Cardiac septum (tissue), 1 donor: ENCODE results near the gene MYO5B. TPM values are rescaled to one million over a fixed set of nuclear protein-coding genes. Genes with fewer than 3 reads are reported as not detected.
A peak's percentile ranks its signal among the peaks of the same experiment; 100 is the strongest.

Experiments used
- DNase-seq: peaks from one replicate; pipeline ENCODE4 v3.0.0-alpha.2; 2020; ENCODE audit warnings: low spot score
- intact Hi-C: fragments of 100-400 bp; cut with DNase I; formaldehyde crosslinking; loops from one replicate; pipeline ENCODE4 v1.14.0; 2022
- total RNA-seq: library from RNA; stranded (reverse); fragmentation: NEBNext Ultra II Directional; extraction: Animal tissue kit (Norgen Biotek cat#: 25700); gene quantifications from one replicate; pipeline ENCODE4 v1.2.1, GENCODE V29; 2021
- donor health status: DM: no; HTN: no; CAD: no.

Gene MYO5B
- total RNA-seq, 1 donor from 2014 or later: 5.2 TPM

DNA sequence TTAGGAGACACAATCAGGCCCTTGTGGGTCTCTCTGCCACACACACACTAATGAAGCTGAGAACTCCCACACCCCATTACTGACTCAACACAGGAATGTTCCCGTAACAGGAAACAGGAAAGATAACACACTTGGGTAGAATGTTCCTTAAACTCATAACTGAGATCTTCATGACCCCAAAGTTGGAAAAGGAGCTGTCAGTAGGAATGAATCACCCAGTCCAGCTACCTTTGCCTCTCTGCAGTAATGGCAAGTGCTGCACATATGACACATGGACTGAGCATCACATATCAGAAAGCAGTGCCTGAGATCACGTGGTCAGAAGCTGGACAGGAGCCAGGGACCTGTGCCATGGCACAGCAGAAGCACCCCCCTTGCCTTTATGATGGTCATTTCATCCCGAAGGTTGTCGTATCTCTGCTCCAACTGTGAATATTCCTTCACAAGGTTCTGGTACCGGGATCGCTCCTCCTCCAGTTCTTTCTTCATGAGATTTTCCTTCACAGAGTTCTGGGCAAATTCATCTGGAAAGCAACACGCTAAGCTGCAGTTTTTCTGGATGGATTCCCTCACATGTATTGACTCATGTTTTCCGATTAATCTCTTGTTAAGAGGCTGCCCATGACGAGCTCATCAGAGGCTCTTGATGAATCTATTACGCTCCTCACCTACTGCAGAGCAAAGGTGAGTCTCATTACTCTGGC, 316.2 kb downstream of the MYO5B start:
- intact Hi-C loops: no loop called here
- DNase-seq: no peak

DNA sequence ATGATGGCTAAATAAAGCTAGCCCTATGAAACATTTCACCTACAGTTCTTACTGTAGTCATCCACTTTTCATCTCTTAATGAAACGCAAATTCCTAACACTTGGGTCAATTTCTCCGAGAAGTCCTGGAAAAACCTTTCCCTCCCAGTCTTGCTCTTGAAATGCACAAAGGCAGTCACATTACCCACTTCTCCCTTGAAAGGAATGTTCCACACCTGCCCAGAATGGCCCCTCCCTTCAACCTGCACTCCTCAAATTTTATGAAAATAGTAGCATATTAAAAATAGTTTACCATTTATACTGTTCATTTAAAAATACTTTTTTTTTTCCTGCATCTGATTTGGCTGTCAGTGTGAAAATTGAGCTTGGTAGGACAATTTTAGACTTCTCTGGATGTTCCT, 316.9 kb downstream of the MYO5B start:
- intact Hi-C loops: no loop called here
- no peak for DNase-seq

DNA sequence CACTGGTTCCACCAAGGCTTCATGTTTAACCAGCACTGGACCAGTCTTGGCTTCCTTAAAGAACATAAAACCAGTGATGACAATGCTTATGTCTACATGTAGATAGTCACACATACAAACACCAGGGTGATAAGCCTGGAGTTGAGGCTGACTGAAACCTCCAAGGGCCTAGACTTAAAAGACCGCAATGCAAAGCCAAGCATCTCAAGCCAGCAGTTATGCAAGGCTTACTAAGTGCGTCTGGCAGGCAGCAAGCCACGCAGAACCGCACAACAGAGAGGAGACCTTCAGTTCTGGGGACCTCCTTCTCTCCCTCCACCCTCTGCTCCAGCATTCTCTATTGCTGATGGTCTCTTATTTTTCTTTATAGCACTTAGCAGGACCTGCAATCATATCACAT, 318.4 kb downstream of the MYO5B start:
- DNase-seq: no peak
- intact Hi-C loops: no loop called here

GRCh38 chr18:49875783-49876182, 319.2 kb downstream of the MYO5B start:
- intact Hi-C loops: no loop called here
- DNase-seq: no peak

- no peak for DNase-seq
- intact Hi-C loops: no loop called here
Measured at GRCh38 chr18:49875155-49875554, 319.8 kb downstream of the MYO5B start.

DNA sequence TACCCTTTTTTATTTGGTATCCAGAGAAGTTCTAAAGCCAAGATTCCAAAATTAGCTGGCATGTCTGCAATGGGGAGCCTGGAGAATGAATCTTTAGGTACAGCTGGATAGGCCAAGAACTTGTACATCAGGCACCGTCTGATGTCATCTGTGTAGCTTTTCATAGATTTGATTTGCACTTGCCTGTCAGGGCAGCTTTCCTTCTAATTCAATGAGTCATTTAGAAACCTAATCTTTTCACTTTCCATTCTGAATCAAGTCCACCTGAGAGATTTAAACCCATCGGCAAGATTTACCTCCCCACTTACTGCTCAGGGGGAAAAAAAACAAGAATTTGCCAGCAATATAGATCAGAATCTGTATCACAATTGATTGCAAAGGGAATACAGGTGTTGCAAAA, 320.7 kb downstream of the MYO5B start:
- intact Hi-C loops: no loop called here
- no peak for DNase-seq

DNA sequence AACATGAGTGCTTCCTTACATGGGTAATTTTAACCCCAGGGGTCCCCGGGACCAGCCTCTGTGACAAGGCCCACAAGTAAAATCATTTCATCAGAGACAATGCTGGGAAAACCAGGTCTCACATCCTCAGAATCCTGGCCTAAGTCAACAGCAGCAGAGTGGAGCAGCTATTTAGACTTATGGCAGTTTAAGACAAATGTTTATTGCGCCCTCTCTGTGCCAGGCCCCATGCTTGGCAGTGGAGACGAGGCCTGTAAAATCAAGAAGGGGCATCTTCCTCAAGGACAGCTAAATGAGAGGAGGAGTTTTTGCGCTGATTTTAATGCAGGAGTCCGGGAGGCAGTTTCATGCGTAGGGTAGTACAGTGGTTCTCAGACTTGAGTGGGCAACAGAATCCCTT, 325.6 kb downstream of the MYO5B start:
- DNase-seq: no peak
- intact Hi-C loops: no loop called here

DNA sequence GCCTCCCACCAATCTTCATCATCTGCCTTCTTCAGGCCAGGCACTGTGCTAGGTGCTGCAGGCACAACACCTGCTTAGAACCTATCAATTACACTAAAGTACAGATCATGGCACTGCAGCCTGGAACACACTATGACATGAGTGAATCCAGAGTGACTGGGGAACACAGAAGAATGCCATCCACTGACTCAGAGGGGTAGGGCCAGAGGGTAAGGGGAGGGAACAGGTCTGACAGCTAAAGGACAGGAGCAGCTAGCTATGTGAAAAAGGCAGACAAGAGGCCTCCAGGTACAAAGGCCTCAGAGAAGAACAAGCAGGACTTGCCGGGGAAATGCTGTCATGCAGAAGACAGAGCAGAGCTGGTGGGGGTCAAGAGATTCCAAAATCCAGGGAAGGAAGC, 328.3 kb downstream of the MYO5B start:
- DNase-seq: no peak
- intact Hi-C loops: no loop called here

DNA sequence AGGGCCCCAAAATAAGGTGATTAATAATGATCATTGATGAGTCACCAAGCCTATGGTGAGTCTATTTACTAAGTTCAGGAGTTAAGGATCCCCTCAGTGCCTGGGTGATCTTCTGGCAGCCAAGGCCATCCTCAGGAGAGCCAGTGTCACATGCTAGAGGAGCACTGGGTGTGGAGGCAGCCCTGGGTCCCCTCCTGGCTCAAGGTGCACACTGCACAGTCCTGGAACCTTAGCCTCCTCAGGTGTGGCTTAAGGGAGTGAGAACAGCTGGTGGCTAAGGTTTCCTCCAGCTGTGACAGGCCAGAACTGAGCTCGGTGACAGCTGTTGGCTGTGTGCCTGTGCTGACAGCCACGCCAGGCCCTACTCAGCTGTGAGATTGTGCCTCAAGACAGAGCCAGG, 329.5 kb downstream of the MYO5B start:
- intact Hi-C loops: no loop called here
- no peak for DNase-seq

DNA sequence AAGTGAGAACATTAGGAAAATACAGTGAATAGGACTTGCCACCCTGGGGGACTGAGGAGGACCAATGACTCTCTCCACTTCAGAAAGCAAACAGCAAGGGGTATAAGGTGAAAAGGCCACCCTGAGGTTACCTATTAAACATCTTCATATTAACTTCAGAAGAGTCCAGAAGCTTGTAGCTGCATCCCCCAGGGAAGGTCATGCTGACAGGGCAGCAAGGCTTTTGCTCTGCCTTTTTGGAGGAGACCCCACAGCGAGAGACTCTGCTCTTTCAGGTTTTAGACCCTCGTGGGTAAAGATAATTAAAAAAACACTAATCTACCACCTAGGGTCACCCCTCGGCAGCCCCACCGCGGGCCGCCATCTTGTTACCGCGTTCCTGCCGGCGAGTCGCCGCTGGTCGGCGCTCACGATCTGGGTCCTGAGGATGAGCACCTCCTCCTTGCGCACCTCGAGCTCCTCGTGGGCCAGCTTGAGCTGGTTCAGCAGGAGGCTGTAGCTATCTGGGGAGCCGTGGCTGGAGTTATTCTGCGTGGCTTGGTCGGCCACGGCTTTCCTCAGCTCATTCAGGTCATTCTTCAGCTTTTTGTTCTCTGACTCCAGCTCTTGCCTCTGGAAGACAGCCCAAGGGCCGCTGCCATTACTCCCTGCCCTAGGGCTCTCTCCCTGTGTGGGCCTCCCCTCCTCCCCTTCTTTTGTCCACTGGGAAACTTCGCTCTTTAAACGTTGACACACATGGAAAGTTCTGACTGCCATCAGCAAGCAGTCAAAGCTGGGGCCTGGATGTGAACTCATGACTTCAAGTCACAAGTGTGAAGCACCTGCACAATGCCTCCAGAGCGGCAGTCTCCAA, 331.0 kb downstream of the MYO5B start:
- no peak for DNase-seq
- intact Hi-C loops: no loop called here

DNA sequence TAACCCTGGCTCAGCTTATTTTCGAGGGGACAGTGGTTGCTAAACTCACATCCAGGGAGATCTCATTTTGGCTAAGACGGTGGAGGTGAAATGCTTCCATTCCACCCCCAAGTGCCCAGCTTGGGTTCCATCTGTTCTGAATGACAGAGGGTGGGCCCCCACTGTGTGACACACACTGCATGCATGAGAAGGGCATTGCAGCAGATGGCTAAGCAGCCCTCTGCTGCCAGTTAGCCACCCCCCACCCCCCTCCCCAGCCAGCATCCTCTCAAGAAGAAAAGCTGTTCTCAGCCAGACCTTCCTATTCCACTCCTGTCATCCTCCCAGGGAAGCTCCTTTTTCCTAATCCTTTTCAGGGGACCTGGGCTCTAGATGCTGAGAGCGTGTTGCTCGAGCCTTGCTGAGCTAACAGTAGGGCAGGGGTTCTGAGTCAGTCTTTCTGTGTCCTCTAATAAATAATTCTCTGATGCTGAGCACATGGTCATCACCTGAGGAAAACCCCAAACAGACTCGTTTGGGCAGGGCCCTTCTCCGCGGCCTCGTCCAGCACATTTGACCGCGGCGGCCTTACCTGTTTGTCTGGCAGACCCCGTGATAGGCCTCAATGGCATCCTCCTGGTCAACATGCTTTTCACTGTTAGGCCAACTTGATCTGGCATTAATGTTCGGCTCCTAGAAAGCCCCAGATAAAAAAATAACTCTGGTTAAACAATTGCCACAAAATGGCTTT, 332.1 kb downstream of the MYO5B start:
- no peak for DNase-seq
- intact Hi-C loops: no loop called here

DNA sequence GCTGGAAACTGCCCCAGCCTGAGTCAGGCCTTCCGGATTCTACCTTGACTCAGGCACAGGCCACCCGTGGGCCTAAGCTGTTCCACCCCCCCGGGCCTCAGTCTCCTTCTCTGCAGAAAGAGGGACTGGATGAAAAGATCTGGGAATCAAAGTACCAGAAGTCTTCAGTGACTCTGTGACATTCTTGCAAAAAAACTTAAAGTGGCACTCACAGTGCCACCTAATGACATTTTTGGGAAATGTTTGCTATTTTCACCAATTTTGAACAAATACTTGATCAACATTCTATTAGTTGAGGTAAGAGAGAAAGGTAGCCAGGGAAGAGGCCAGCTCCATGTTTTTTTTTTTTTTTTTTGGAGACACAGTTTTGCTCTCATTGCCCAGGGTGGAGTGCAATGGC, 333.3 kb downstream of the MYO5B start:
- no peak for DNase-seq
- intact Hi-C loops: no loop called here

DNA sequence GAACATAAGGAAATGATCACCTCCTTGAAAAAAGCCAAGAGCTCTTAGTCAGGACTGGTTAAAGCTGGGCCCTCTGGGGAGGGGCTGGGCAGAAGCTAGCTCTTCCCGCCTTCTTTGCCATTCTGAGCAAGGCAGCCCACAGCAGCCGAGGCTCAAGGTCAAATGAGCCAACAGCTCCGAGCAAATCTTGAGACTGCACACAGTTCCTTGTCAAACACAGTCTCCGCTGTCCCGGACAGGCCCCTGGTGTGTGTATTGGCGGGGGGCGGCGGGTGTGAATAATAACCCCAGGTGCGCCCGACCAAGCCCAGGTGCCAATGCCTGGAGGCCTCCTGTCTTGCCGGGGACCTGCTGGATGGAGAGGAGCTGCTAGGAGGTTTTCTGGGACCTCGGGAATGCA, 335.2 kb downstream of the MYO5B start:
- intact Hi-C loops: loop anchor here (1.0 to 2.0 kb wide), 2 partner anchors 299 to 349 kb away; no protein-coding TSS in a partner anchor

DNA sequence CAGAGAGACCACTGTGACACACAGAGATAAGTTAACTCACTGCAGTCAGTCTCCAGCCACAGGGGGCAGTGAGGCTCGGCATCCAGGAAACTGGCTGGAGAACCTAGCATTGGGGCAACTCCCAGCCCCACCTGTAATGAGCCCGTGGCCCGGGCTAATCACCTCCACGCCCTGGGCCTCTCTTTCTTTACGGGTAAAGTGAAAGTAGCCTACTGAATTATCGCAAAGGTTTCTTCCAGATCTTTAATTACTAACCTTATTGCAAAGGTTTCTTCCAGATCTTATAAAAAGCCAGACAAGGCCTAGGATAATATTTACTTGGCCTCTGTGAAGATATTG, 336.0 kb downstream of the MYO5B start:
- no peak for DNase-seq
- intact Hi-C loops: loop anchor here (1.0 to 2.0 kb wide), 2 partner anchors 298 to 349 kb away; no protein-coding TSS in a partner anchor

More for the DNA sequence above, 335.2 kb downstream of the MYO5B start:
- no peak for DNase-seq

- intact Hi-C loops: loop anchor here (1.0 to 2.0 kb wide), 2 partner anchors 298 to 348 kb away; no protein-coding TSS in a partner anchor
- peak; percentile 77 for DNase-seq
Measured at GRCh38 chr18:49858309-49859020, 336.5 kb downstream of the MYO5B start.

DNA sequence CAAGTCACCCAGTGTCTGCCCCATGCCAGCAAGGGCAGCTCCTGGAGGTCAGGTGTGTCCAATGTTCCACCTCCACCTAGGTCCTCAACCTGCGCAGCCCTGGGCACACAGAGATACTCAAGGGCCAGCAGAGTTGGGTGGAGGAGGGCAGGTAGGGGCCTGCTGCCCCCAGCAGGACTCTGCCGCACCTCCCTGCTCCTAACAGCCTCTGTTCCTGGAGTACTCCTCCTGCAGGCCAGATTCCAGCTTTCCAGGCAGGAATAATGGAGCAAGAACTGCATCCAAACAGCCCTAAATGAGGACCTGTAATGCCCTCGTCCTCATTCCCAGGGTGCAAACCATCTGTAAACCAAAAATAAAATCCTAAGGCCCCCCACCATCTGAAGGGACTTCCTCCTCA, 337.2 kb downstream of the MYO5B start:
- no peak for DNase-seq
- intact Hi-C loops: loop anchor here (2.0 kb wide), 1 partner anchor 297 kb away; no protein-coding TSS in a partner anchor

DNA sequence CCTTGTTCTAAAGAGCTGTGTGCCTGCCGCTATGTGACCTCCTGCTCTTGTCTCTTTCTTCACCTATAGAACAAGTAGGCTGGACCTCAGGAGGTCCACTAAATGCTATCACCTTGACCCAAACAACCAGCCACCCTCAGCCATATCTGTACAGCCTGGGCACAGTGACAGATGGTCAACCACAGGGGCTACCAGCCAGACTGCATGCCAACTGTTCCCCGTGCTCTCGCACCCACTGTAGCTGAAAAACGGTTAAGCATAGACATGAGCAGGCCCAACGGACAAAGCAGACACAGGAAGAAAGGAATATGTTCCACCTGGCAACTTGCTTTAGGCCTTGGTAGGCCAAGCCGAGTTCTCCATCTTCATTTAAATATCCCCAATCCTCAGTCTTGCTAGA, 338.5 kb downstream of the MYO5B start:
- DNase-seq: no peak
- intact Hi-C loops: no loop called here

DNA sequence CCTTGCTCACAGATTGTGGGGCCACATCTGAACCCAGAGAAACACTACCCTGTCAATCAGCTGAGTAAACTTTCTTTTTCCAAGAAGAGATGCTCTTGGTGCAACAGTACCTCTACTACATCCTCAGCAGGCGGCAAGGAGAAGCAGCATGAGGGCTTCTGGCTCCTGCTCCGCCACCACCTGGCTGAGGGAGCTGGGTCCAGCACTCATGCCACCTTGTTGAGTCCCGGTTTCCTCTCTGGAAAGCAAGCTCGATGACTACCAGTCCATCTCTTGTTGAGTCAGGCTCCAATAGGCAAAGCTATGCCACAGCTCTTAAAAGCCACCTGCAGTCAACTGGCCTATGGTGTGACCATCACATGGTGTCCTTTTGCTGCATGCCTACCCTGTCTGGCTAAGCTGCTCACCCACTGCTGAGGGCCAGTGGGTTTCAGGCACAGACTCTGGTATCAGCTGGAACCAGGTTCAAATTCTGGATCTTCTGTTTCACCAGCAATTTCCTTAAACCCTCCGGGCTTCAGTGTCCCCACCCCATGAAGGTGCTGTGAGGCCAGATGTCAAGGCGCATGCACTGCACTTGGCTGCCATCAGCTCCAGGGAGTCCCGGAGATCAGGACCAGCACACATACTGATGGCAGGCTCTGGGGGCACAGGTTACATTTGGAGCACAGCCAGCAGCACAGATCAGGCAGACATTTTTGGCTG, 339.1 kb downstream of the MYO5B start:
- intact Hi-C loops: no loop called here
- no peak for DNase-seq

DNA sequence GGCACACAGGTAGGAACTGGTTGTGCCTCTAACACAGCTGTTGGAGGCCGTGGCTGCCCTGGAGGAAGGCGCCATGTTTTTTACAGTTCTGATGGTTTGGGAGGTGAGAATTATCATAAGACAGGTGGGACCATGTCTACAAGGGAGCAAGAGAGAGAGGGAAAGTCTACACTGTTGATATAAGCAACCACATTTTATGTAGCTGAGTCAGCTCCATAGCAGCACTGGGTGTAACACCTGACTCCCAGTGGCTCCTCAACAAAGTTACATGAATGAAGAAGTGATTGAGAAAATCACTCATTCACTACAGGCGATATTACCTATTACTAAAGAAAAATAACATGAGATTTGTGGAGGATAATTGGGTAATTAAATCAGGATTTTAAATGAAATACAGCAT, 340.3 kb downstream of the MYO5B start:
- no peak for DNase-seq
- intact Hi-C loops: no loop called here
